GM21576 (cell line): ENCODE results near the gene RGP1.

Experiments
- ATAC-seq: cut with Tn5 transposase; IDR thresholded peaks from one replicate; pipeline ENCODE4 v1.9.1; 2021; ENCODE audit warnings: mild to moderate bottlenecking, moderate library complexity; ENCODE audit not compliant: unreplicated experiment

The RGP1 gene, protein sequence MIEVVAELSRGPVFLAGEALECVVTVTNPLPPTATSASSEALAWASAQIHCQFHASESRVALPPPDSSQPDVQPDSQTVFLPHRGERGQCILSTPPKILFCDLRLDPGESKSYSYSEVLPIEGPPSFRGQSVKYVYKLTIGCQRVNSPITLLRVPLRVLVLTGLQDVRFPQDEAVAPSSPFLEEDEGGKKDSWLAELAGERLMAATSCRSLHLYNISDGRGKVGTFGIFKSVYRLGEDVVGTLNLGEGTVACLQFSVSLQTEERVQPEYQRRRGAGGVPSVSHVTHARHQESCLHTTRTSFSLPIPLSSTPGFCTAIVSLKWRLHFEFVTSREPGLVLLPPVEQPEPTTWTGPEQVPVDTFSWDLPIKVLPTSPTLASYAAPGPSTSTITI

DNA sequence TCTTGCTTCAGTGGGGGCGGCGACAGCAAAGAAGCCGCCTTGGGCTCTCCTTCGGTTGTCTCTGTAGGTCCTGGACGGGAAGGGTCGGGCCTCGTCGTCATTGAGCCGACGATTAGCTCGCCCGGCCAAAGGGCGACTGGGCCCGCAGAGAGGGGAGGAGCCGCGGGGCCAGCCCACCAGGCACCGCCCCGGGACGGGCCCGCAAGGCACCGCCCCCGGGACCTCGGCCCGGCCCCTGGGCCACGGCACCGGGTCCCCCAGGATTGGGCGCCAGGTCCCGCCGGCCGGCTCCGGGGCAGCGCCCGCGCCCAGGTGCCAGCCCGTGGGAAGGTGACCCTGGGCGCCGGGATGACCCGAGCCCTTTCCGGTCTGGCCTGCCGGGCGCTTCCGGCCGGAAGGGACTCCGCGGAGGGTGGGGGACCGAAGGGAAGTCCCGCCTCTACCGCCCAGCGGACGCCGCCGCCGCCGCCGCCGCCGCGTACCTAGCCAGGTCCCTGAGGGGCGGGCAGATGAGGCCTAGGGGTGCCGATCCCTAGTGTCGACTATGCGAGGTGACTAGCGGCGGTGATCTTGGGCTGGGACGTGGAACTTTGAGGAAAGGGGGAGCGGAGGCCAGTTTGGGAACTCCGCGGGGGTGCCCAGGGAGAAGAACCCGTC, at the start of gene RGP1, which contains the start of gene GBA2:
RGP1 (plus strand) TSS at position 430 of the 657 bp plus-strand sequence. CDS start 469 bp downstream, outside the sequence.
GBA2 (minus strand) TSS at position 371 of the 657 bp plus-strand sequence. CDS start 524 bp downstream, outside the sequence.
- peak; percentile 73 for ATAC-seq

DNA sequence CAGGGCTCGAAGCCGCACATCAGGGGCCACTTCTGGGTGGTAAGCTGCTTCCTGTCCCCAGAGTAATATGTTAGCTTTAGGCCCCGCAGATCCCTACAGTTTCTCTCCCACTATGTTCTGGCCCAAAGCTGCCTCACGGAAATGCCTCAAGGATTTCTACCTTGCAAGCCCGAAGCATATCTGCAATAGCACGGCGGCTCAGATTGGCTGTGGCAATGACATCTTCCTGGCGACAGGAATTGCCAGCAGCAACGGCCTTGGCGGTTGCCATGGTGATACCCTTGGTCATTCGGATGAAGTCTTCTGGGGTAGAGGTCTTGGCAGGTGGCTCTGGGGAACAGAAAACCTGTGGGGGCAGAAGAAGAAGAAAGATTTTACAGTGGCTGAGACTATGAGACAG, 49.1 kb upstream of the RGP1 start:
- ATAC-seq, result no peak

DNA sequence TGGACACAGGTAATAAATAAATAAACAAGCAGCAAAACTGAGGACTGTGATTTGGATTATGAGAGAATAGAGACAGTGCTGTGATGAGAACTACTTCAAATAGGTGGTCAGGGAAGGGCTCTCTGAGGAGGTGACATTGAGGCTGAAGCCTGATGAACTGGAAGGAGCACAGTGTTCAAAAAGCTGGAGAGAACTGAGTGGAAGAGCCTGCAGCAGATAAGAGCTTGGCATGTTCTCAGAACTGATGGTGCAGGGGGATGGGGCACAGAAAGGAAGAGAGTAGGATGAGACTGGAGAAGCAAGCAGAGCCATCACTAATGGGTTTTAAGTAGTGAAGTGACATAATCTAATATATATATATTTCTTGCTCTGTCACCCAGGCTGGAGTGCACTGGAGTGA, 48.1 kb upstream of the RGP1 start:
- no peak for ATAC-seq

DNA sequence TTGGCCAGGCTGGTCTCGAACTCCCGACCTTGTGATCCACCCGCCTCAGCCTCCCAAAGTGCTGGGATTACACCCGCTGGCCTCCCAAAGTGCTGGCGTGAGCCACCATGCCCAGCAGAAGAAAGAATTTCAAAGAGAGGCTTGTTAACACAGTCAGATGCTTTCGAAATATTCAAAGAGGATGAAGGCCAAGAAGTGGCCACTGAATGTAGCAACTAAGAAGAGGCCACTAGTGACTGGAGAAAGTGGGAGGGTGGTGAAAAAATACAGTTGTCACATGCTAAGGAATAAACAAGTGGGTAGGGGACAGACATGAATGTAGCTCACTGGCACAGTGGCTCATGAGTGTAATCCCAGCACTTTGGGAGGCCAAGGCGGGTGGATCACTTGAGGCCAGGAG, 46.4 kb upstream of the RGP1 start:
- no peak for ATAC-seq

GRCh38 chr9:35703906-35704672, 45.0 kb upstream of the RGP1 start:
- ATAC-seq, result no peak

DNA sequence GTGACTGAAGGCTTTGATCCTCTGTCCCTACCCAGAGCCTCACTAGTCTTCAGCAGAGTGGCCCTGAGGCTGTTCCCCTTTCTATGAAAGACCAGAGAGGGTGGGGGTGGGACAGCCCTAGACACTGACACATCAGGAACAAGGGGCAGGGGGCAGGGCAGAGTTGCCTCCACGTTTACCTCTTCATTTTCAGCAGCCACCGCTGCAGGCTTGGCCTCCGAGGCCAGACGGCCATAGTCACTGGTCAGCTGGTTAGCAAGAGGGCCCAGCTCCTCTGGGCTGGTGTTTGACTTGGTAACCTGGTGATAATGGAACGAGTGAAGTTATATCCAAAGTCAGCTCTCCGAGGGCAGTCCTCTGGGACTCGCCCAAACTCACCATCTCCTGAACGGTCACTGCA, 43.7 kb upstream of the RGP1 start:
- ATAC-seq, result no peak

DNA sequence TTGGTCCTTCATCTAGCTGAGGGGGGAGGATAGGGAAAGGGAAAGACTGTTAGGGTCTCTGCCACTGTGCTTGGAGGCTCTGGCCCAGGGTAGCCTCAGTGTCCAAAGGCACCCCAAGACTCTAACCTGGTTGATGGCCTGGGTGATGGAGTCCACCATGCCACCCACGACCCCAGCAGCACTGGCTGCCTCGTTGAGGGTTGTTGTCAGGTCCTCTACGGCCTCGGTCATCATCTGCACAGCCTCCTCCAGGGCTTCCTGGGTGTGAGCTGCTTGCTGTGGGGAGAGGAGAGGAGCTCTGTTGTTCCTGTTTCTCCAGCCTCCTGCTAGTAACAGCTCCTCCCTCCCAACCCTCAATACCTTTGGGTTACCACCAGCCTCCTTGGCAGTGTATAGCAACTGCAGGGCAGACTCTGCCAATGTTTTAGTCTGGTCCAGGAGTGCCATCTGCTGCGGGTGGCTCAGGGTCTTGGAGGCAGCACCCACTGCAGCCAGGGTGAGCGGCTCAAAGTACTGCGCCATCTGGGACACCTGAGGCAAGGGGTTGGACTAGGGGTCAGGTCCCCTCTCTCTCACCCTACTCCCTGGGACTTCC, 43.2 kb upstream of the RGP1 start:
- no peak for ATAC-seq

DNA sequence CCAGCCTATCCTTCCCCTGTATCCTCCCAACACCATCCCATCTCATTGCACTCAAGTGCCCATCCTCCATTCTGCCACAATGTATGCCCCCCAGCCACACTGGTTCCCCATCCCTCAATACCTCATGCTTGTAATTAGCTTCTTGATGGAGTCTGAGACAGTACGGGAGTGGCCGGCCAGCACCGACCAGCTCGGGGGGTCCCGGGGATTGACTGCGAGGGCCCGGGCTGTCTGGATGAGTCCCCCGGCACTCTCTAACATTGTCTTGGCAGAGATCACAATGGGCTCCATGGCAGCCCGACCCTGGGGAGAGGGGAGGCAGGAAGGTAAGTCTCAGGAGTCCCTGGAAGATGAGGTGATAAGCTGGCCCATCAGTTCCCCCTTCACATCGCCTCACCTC, 42.1 kb upstream of the RGP1 start:
- no peak for ATAC-seq

GRCh38 chr9:35708146-35708545, 40.9 kb upstream of the RGP1 start:
- no peak for ATAC-seq

DNA sequence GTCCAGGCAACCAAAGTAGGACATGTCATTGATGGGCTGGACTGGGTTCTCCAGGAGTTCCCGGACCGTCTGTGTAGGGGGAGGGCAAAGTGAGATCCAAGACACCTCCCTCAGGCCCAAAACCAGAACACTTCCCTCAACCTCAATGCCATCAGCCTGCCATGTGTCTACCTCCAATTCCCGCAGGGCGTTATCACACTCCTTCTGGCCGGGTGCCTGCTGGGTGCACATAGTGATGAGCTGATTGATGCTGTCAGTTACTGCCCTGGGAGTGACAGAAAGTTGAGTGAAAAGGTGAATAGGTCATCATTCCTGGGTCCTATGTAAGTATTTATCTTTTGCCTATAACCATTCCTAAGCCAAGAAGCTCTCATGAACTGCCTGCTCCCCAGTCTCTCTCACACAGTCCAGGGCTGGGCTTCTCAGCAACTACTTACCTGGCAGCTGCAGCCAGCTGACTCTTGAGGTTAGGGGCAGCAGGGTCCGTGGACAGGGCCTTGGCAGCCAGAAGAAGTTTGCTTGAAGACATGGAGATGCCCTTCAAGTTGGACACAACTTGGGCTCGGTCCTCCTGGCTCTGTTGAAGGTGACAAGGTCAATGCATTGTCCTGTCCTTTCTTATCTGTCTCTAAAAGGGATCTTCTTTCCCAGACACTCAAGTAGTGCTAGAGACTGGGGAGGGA, 38.1 kb upstream of the RGP1 start:
- no peak for ATAC-seq

DNA sequence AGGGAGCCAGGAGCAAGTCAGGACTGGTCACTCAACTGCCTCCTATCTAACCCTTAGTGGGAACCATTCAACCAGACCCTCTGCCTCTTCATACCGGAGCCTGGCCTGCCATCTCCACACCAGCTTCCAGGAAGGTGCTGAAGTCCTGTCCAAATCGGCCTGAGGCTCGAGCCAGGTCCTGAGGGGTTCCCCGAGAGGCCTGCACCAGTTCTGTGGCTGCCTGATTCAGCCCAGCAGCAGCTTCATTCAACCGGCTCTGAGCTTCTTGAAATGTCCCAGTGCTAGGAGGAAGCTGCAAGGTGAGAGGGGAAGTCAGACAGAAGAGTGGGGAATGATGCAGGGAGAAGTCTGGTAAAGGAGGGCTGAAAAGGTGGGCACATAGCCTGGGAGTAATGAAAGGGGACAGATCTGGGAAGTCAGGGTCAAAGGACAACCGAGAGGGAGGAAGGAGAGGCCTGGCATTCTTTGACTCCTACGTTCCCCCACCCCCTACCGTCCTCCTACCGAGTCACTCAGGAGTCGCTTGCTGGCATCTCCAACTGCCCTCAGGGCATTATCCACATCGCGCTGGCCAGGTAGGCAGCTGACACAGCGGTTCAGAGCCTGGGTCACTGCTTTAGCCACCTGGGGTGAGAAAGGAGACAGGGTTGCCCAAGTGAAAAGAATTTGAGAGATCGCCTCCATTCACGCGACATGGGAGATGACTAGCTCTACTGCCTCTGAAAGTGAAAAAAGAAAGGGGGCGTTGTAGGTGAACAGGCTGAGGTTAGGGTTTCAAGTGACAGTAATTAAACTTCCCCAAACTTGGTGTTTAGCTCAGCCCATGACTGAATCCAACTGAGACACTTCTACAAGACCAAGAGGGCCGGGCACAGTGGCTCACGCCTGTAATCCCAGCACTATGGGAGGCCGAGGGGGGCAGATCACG, 37.3 kb upstream of the RGP1 start:
- ATAC-seq, result no peak

DNA sequence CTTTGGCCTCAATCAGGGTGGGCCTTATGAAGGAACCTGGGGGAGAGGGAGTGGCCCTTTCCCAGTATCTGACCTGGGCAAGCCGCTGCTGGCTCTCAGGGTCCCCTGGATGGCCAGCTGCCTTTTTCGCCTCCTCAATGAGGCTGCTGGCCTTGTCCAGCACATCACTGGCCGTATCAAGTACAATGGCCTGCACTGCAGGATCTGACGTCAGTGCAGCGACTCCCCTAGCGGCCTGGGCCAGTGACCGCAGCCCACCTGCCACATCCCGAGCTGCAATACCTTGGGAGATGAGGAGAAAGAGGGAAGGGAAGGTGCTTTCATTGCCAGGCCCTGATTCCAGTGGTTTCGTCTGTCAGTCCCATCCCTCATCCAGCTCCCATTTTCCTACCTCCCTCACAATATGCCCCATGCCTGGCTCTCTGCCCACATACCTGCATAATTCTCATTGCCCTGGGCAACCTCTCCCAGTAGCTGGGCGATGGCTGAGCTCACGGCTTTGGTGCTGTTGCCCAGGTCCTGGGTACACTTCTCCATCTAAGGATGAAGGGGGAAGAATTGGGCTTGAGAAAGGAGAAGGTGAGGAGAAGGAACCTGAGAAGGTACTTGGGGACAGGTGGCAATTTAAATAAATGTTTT, 36.2 kb upstream of the RGP1 start:
- no peak for ATAC-seq

GRCh38 chr9:35713578-35713977, 35.5 kb upstream of the RGP1 start:
- ATAC-seq, result no peak

- no peak for ATAC-seq
Observed at GRCh38 chr9:35714123-35714522, 35.0 kb upstream of the RGP1 start.

DNA sequence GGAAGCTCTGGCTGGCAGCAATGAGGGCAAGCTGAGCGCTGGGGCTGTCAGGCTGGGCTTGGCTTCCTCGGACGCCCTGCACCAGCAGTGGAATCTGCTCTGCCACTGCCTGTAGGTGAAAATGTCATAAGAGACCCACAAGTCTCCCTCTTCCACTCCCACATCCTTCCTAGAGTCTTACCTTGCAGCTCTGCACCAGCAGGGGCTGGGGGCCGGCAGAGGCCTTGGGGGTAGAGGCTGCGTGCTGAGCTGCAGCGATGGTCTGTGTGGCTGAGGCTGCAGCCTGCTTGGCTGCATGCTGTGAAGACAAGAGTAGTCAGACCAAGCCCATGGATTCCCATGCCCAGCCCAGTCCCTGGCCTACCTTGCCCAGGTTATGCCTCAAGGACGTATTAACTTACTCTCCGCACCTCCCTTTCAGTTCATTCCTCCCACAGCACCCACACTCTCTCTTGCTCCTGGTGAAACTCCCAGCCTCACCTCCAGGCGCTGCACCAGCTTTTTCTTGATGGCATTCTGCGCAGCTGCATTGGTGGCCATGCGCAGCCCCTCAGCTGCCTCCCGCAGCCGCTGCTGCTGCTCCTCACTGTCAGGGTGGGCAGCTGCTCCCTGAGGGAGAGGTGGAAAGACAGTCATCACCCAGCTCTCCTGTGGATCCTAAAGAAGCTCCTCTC, 34.4 kb upstream of the RGP1 start:
- no peak for ATAC-seq

- ATAC-seq, result no peak
Observed at GRCh38 chr9:35716230-35716629, 32.9 kb upstream of the RGP1 start.

- ATAC-seq, result no peak
Observed at GRCh38 chr9:35717132-35717870, 31.8 kb upstream of the RGP1 start.
